Mammary epithelial cell (primary cell): ENCODE data around the gene NKX6-2.

Experiments
- EZH2 ChIP-seq: IDR thresholded peaks from 2 replicates; pipeline ENCODE4 v1.6.1; 2012; ENCODE audit warnings: low read length, inconsistent platforms, borderline replicate concordance
- TF ChIP-seq, protein P1 (sequence below), 2 donors: IDR thresholded peaks in 1 of 2; conservative IDR thresholded peaks in 1 of 2; 2 replicates each; pipeline ENCODE4 v1.5.1; 2011 to 2012; ENCODE audit warnings: inconsistent platforms in 2 of 2, low read length in 2 of 2, mild to moderate bottlenecking in 2 of 2, control low read depth in 1 of 2, low read depth in 1 of 2; ENCODE audit not compliant: insufficient read depth in 1 of 2; ENCODE audit errors: extremely low read depth in 1 of 2

- TF ChIP-seq, protein P1, sequence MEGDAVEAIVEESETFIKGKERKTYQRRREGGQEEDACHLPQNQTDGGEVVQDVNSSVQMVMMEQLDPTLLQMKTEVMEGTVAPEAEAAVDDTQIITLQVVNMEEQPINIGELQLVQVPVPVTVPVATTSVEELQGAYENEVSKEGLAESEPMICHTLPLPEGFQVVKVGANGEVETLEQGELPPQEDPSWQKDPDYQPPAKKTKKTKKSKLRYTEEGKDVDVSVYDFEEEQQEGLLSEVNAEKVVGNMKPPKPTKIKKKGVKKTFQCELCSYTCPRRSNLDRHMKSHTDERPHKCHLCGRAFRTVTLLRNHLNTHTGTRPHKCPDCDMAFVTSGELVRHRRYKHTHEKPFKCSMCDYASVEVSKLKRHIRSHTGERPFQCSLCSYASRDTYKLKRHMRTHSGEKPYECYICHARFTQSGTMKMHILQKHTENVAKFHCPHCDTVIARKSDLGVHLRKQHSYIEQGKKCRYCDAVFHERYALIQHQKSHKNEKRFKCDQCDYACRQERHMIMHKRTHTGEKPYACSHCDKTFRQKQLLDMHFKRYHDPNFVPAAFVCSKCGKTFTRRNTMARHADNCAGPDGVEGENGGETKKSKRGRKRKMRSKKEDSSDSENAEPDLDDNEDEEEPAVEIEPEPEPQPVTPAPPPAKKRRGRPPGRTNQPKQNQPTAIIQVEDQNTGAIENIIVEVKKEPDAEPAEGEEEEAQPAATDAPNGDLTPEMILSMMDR (conservative IDR thresholded peaks at IDR 0.05 in 1 of 2, IDR thresholded peaks at IDR 0.05 in 1 of 2; ENCODE audit: extremely low read depth in 1 of 2, insufficient read depth in 1 of 2, low read depth in 1 of 2, low read length in 2 of 2) = no peak
- TF ChIP-seq EZH2 = no peak
These were observed 19.7 kb upstream of the NKX6-2 start for GRCh38 chr10:132805599-132805998.
